ENCODE data around the gene BTNL9.
"Not testable (repeated sequence)": the region's sequence is repeated elsewhere in the genome, so short reads cannot be mapped to it uniquely, and the experiment has no call there.

Gene BTNL9

DNA sequence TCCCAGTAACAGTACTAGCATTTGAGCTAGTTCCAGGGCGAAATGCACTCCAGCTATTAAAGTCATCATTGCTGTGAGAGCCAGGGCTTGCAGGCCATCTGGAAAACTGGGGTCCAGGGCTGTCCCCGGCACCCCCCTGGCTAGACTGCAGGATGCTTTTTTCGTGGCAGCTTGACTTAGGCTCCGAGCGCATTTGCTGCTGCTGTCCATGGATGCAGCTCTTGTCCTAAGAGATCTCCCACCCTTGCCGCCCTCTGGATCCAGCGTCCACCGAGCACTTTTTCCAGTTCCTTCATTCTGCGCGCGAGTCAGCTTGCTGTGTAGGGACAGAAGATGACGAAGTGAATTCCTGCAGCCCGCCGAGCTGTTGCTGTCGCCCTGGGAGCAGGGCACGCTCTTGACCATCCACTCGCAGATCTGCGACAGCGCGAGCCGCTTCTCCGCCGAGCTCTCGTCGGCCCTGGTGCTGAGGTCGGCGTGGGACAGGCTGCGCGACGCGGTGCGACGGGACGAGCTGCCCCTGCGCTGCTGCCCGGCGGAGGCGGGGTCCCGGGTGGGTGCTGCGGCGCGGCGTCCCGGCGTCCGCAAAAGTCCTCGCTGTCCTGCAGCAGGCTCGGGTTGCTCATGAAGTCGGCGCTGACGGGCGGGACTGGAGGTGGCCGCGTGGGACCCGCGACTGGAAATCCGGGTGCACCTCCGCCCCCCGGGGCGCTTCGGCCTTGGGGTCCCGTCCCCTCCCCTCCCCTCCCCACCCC lies 60.2 kb downstream of the BTNL9 start:
- DNase-seq (ENCODE audit: low read depth), result peak; percentile 12

DNA sequence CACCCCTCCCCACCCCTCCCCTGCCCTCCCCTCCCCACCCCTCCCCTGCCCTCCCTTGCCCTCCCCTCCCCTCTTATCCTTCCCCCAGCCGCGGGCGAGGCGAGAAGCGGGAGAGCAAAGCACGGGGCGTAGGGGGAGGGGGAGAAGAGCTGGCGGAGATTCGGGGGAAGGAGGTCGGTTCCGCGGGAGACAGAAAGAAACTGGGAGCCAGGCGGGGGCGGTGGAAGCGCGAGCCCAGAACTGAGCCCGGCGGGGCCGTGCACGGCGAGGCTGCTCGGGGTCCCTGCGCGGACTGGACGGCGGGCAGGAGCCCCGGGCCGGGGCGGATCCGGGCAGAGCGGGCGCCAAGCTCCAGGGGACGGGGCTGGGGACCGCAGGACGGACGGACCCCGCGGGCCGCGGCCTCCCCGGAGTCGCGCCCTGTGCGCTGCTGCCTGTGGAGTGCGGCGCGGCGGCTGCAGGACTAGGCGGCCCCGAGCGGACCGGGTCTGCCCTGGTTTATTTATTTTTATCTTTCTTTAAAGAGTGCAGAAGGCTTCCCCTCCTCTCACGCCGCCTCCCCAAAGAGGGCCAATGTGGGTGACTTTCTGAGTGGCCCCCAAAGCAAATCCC lies 61.1 kb downstream of the BTNL9 start:
- DNase-seq (ENCODE audit: low read depth), result not testable (repeated sequence)

DNA sequence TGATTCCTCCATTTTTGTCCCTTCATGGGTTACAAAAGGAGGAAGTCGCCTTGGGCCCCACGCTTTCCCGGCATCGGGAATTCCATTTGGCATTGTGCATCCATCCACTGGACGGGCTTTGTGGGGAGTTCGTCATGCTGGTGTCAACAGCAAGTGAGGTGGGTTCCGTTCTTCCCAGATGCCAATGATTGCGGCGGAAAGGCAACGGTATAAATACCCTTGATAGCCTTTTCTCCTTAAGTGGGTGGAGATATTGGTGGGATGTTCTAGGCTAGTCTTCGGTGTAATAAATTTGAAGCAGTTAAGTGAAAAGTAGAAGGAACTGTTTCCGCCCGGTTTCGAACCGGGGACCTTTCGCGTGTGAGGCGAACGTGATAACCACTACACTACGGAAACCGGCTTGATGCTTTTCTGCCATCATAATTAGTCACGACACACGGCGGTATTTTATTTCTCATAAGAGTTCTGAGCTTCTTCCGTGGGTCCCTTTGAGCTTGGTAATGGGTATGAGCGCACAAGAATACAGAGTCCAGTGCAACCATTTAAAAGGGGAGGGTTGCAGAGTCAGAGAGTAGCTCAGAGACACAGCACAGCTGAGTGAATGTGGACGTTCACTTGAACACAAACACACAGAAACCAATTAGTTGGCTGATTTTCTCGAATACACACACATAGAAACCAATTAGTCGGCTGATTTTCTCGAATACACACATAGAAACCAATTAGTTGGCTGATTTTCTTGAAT lies 62.0 kb downstream of the BTNL9 start:
- DNase-seq (ENCODE audit: low read depth), result not testable (repeated sequence)

DNA sequence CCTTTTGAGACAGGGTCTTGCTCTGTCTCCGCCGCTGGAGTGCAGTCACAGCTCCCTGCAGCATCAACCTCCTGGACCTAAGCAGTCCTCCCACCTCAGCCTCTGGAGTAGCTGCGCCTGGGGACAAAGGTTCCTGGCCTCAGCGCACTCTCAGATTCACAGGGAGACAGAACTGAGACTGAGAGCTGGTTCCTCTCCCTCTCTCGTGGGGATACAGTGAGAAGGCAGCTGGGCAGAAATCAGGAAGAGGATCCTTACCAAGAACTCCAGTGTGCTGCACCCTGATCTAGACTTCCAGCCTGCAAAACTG lies 64.1 kb downstream of the BTNL9 start:
- not testable (repeated sequence) for DNase-seq (ENCODE audit: low read depth)

DNA sequence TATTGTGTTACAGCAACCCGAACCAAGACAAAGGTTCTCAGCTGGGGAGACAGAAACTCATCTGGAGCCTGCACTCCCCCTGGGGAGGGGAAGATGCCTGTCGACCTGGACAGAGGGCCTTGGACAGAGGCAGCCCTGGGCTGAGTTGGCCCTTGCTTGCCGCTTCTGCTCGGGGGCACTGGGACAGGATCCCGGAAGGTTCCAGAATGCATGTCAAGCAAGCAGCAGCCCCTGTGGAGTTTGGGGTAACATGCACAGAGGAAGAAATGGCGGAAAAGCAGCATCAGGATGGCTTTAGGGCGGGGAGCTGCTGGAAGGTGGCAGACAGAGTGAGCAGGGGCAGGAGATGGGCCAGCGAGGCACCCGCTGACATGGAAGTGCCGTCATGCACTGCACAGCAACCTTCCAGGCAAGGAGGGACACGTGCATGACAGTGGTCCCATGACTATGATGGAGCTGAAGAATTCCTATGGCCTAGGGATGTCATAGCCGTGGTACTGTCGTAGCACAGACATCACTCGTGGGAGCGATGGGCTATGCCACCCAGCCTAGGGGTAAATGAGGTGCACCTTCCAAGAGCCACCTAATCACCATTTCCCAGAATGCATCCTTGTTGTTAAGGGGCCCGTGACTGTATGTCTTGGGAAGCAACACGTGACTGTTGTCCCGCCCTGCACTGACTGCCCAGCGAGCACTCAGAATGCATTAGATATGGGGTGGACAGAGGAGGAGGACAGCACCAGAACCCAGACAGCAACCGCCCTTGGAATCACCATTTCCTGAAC lies 64.7 kb downstream of the BTNL9 start:
- not testable (repeated sequence) for DNase-seq (ENCODE audit: low read depth)

DNA sequence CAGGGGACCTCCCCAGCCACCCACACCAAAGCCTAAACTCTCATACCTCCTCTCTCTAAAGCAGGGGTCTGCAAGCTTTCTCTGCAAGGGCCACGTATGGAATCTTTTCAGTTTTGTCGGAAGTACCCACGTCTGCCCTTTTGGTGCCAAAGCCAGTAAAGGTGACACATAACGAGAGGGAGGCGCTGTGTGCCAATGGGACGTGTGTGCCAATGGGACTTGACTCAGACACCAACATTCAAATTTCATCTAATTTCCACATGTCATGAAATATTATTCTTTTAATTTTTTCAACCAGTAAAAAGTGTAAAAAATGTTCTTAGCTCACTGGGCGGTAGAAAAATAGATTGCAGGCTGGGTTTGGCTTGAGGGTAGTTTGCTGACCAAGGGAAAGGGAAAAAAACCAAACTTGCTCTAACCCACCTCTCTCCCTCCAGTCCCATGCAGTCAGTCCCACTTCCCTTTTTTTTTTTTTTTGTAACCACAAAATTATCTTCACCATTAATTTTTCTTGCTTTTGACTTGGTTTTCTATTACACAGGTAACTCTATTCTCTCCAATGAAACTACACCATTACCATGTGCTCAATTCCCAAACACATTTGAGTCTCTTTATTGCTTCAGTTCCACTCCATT lies 65.4 kb downstream of the BTNL9 start:
- no peak for DNase-seq (ENCODE audit: low read depth)

DNA sequence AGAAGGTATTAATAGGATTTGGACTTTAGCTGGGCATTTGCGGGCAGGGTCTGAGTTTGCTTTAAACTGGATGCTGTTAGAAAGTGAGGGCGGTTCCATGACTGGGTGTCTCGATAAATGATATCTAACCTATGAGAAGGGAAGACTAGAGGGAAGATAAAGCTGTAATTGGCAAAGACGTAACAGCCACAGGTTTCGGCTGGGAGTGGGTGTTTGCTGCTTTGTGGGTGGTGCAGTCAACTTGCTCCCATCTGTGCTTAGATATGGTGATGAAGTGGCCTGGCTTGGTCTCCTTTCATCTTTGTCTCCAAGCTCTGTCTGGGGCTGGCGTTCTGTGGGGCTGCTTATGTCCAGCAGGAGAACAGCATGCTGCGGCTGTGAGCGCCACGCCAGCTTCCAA lies 67.6 kb downstream of the BTNL9 start:
- no peak for DNase-seq (ENCODE audit: low read depth)

DNA sequence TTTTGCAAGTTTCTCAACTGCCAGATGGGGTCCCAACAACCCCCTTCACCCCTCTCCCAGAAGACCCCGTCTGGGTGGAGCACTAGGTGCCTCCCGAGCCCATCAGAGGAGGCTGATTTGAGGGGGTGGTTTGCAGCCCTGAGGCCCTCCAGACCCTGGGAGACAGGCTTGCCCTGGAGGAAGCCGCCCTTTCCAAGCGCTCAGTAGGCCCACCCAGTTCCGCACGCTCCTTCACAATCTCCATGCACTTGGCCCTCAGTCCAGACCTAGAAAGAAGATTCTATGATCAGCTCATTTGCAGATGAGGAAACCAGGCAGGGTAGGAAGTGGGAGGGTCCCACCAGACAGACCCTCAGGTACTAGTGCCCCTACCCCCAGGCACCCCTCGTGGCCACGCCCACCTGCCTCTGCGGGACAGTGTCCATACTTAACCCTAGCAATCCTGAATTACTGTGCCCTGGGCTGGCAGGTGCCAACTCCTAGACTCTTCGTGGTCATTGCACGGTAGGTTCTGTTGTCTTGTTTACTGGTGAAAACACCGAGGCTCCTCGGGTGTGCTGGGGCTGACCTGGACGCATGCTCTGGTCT lies 68.6 kb downstream of the BTNL9 start:
- DNase-seq (ENCODE audit: low read depth), result no peak

DNA sequence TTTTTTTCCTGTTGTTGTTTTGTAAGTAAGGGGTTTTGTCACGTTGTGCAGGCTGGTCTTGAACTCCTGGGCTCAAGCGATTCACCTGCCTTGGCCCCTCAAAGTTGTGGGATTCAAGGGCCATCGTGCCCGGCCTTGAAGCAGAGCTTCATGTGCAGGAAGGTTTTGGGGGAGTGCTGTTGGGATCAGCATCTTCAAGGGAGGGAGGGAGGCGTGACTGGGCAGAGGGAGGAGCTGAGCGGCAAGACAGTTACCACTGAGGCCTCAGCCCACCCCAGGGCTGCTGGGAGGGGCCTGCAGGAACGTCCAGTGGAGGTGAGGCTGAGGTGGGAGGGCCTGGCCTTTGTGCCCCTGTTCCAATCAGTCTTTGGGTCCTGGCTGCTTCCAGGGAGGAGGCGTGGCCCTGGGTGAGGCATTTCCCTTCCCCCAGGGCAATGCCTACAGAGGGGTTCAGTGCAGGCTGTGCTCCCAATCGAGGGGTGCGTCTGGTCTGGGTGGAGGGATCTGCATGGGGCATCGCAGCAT lies 69.5 kb downstream of the BTNL9 start:
- DNase-seq (ENCODE audit: low read depth), result no peak

DNA sequence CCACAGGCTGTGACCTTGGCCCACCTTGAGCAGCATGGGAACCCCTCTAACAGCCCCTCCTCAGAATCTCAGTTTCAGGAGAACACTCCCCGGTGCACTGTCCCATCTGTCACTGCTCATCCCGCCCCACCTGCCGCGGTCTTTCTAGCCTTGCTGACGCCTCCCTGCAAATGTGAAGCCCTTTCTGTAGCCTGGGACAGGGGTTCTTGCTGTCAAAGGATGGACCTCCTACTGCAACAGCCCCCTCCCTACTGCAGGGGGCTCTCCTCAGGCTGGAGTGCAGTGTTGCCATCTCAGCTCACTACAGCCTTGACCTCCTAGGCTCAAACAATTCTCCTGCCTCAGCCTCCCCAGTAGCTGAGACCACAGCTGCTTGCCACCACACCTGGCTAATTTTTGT lies 70.9 kb downstream of the BTNL9 start:
- DNase-seq (ENCODE audit: low read depth), result no peak
